H9 (cell line): ENCODE data around the gene EEF1A1. TPM values are rescaled to one million over a fixed set of nuclear protein-coding genes. Genes with fewer than 3 reads are reported as not detected.

Source experiments
- DNase-seq: peaks from one replicate; pipeline ENCODE4 v3.0.0-alpha.2; 2017
- H2AFZ ChIP-seq: one replicate; pipeline ENCODE4 v1.6.1; 2013; ENCODE audit warnings: mild to moderate bottlenecking, low read length, control low read depth, moderate library complexity
- H2AK5ac ChIP-seq: 2 replicates; pipeline ENCODE4 v1.6.1; 2013; ENCODE audit warnings: low read length, control low read depth, mixed read lengths; ENCODE audit not compliant: insufficient read length
- H2BK120ac ChIP-seq: one replicate; pipeline ENCODE4 v1.6.1; 2013; ENCODE audit warnings: low read depth, mild to moderate bottlenecking, low read length, control low read depth, inconsistent platforms; ENCODE audit not compliant: poor library complexity, severe bottlenecking
- H2BK12ac ChIP-seq: 2 replicates; pipeline ENCODE4 v1.6.1; 2013; ENCODE audit warnings: low read length, control low read depth, mixed read lengths, low read depth; ENCODE audit not compliant: insufficient read length
- H2BK15ac ChIP-seq: 2 replicates; pipeline ENCODE4 v1.6.1; 2013; ENCODE audit warnings: low read depth, low read length, control low read depth
- H2BK20ac ChIP-seq: one replicate; pipeline ENCODE4 v1.6.1; 2013; ENCODE audit warnings: low read depth, mild to moderate bottlenecking, low read length, control low read depth, inconsistent platforms; ENCODE audit not compliant: poor library complexity, severe bottlenecking
- H2BK5ac ChIP-seq: 2 replicates; pipeline ENCODE4 v1.6.1; 2013; ENCODE audit warnings: low read length, control low read depth, mixed read lengths; ENCODE audit not compliant: insufficient read length
- H3K14ac ChIP-seq: 2 replicates; pipeline ENCODE4 v1.6.1; 2013; ENCODE audit warnings: low read length, control low read depth; ENCODE audit not compliant: insufficient read depth
- H3K18ac ChIP-seq: 2 replicates; pipeline ENCODE4 v1.6.1; 2013; ENCODE audit warnings: low read depth, mild to moderate bottlenecking, mixed read lengths, low read length, control low read depth; ENCODE audit not compliant: insufficient read length
- H3K23ac ChIP-seq: 2 replicates; pipeline ENCODE4 v1.6.1; 2013; ENCODE audit warnings: low read length, control low read depth, mixed read lengths, low read depth; ENCODE audit not compliant: insufficient read length
- H3K23me2 ChIP-seq: 2 replicates; pipeline ENCODE4 v1.6.1; 2013; ENCODE audit warnings: low read depth, mild to moderate bottlenecking, mixed read lengths, low read length, control low read depth; ENCODE audit not compliant: insufficient read length, poor library complexity, severe bottlenecking
- H3K27ac ChIP-seq: 2 replicates; pipeline ENCODE4 v1.5.1; 2013; ENCODE audit warnings: low read length, control low read depth, mixed read lengths, low read depth; ENCODE audit not compliant: insufficient read length
- H3K27me3 ChIP-seq: 2 replicates; pipeline ENCODE4 v1.6.1; 2013; ENCODE audit warnings: low read length, control low read depth, inconsistent platforms; ENCODE audit not compliant: insufficient read depth
- H3K4ac ChIP-seq: 2 replicates; pipeline ENCODE4 v1.6.1; 2013; ENCODE audit warnings: low read depth, mild to moderate bottlenecking, control low read depth, inconsistent platforms, low read length, moderate library complexity
- H3K4me1 ChIP-seq: 2 replicates; pipeline ENCODE4 v1.6.1; 2013; ENCODE audit warnings: low read length, control low read depth, inconsistent platforms; ENCODE audit not compliant: insufficient read depth
- H3K4me2 ChIP-seq: 2 replicates; pipeline ENCODE4 v1.6.1; 2013; ENCODE audit warnings: low read length, control low read depth, mixed read lengths; ENCODE audit not compliant: insufficient read length, insufficient read depth
- H3K56ac ChIP-seq: 2 replicates; pipeline ENCODE4 v1.6.1; 2013; ENCODE audit warnings: low read depth, mild to moderate bottlenecking, mixed read lengths, low read length, control low read depth; ENCODE audit not compliant: insufficient read length
- H3K79me1 ChIP-seq: 2 replicates; pipeline ENCODE4 v1.6.1; 2013; ENCODE audit warnings: low read depth, mild to moderate bottlenecking, moderate library complexity, low read length, control low read depth, inconsistent platforms; ENCODE audit not compliant: insufficient read depth, poor library complexity, severe bottlenecking
- H3K79me2 ChIP-seq: 2 replicates; pipeline ENCODE4 v1.6.1; 2013; ENCODE audit warnings: low read length, control low read depth, inconsistent platforms; ENCODE audit not compliant: insufficient read depth
- H3K9ac ChIP-seq: 2 replicates; pipeline ENCODE4 v1.6.1; 2013; ENCODE audit warnings: low read length, control low read depth, mixed read lengths; ENCODE audit not compliant: insufficient read length; ENCODE audit errors: extremely low read depth
- H3K9me3 ChIP-seq: one replicate; pipeline ENCODE4 v1.6.1; 2013; ENCODE audit warnings: low read depth, low read length, inconsistent platforms; ENCODE audit not compliant: control insufficient read depth
- H3T11ph ChIP-seq: one replicate; pipeline ENCODE4 v1.6.1; 2013; ENCODE audit warnings: mild to moderate bottlenecking, low read length, control low read depth, inconsistent platforms
- H4K20me1 ChIP-seq: one replicate; pipeline ENCODE4 v1.6.1; 2013; ENCODE audit not compliant: control insufficient read depth, insufficient read length, insufficient read depth
- H4K5ac ChIP-seq: 2 replicates; pipeline ENCODE4 v1.6.1; 2013; ENCODE audit warnings: low read depth, mild to moderate bottlenecking, mixed read lengths, low read length, control low read depth; ENCODE audit not compliant: insufficient read length
- H4K8ac ChIP-seq: replicated peaks from 2 replicates; pipeline ENCODE4 v1.6.1; 2013; ENCODE audit warnings: low read length, control low read depth, mixed read lengths, low read depth; ENCODE audit not compliant: insufficient read length
- H4K91ac ChIP-seq: 2 replicates; pipeline ENCODE4 v1.6.1; 2013; ENCODE audit warnings: low read depth, mild to moderate bottlenecking, moderate library complexity, mixed read lengths, low read length, control low read depth; ENCODE audit not compliant: insufficient read length
- H3K27ac Mint-ChIP-seq, 3 experiments: 2 replicates in 2 of 3; 3 replicates in 1 of 3; pipeline ENCODE4 v1.8.0; 2020 to 2021; ENCODE audit warnings: mixed read lengths in 3 of 3, mild to moderate bottlenecking in 1 of 3, moderate library complexity in 1 of 3
- H3K27me3 Mint-ChIP-seq: 2 replicates; pipeline ENCODE4 v1.8.0; 2021; ENCODE audit warnings: low read depth, mild to moderate bottlenecking, moderate library complexity, mixed read lengths
- H3K36me3 Mint-ChIP-seq, 3 experiments: 2 replicates in 2 of 3; 3 replicates in 1 of 3; pipeline ENCODE4 v1.8.0; 2020 to 2021; ENCODE audit warnings: low read depth in 3 of 3, mixed read lengths in 3 of 3; ENCODE audit not compliant: insufficient read depth in 1 of 3
- H3K4me1 Mint-ChIP-seq, 2 experiments: 2 replicates each; pipeline ENCODE4 v1.8.0; 2020; ENCODE audit warnings: mixed read lengths in 2 of 2
- H3K4me3 Mint-ChIP-seq, 2 experiments: 2 replicates in 1 of 2; 3 replicates in 1 of 2; pipeline ENCODE4 v1.8.0; 2020 to 2021; ENCODE audit warnings: mild to moderate bottlenecking in 2 of 2, mixed read lengths in 2 of 2, moderate library complexity in 1 of 2
- H3K9me3 Mint-ChIP-seq, 2 experiments: 2 replicates in 1 of 2; 3 replicates in 1 of 2; pipeline ENCODE4 v1.8.0; 2020; ENCODE audit warnings: mild to moderate bottlenecking in 2 of 2, mixed read lengths in 2 of 2, moderate library complexity in 1 of 2
- CTCF ChIP-seq: fragments of 200-600 bp; sonication (generic); conservative IDR thresholded peaks from 3 replicates; pipeline ENCODE4 v1.8.0; 2021; ENCODE audit warnings: antibody characterized with exemption, mild to moderate bottlenecking
- WGBS: extraction: QIAGEN DNeasy Blood & Tissue Kit; methylation state at CpG from one replicate; pipeline ENCODE4 v1.1.7; 2013; ENCODE audit warnings: missing lambda C conversion rate, low lambda C conversion rate, mixed read lengths; ENCODE audit not compliant: insufficient read length; ENCODE audit errors: extremely low coverage; 5-methylcytosine and 5-hydroxymethylcytosine counted together
- total RNA-seq: library from RNA; stranded (reverse); gene quantifications from 2 replicates; pipeline ENCODE4 v1.2.1, GENCODE V29; 2021

EEF1A1 gene
- total RNA-seq, 1 experiment from 2014 or later: 13,057 TPM

- Histone ChIP-seq H2BK12ac (no peak overlapping the region), H3T11ph (no peak overlapping the region), H4K5ac (no peak overlapping the region), H3K14ac (no peak overlapping the region), H3K18ac (no peak overlapping the region), H2BK120ac (no peak overlapping the region), H3K27me3 (no peaks in the 10 kb centered on the region), H3K79me1 (no peaks in the 10 kb centered on the region), H3K23me2 (no peaks in the 10 kb centered on the region), H3K9me3 (no peaks in the 10 kb centered on the region), H3K9ac (no peak overlapping the region), H3K4me2 (no peak overlapping the region), H4K91ac (no peak overlapping the region), H2BK20ac (no peak overlapping the region), H3K27ac (no peak overlapping the region), H3K4ac (no peak overlapping the region), H4K8ac (no peak overlapping the region), H2BK5ac (no peak overlapping the region), H3K56ac (no peak overlapping the region), H2BK15ac (no peak overlapping the region), H2AFZ (no peak overlapping the region), H4K20me1 (no peaks in the 10 kb centered on the region), H2AK5ac (no peak overlapping the region), H3K79me2 (no peaks in the 10 kb centered on the region), H3K23ac (no peak overlapping the region), H3K4me1 (no peaks in the 10 kb centered on the region)
- Mint-ChIP-seq H3K9me3 (no peaks in the 10 kb centered on the region), H3K4me1 (peaks cover 15 to 21% of the 10 kb centered on the region in 2 experiments), H3K27ac (peak overlapping the region in 1 of 3 experiments; percentile 31; a peak in 2 of 7 replicates), H3K36me3 (peaks cover 20 to 46% (median 36%) of the 10 kb centered on the region in 3 experiments), H3K27me3 (peaks cover 3% of the 10 kb centered on the region; the same call in 1 of the 2 replicates), H3K4me3 (no peak overlapping the region)
- no peak for TF ChIP-seq CTCF
- no CpG with 5 or more reads among the region's 3 CpGs for WGBS
- DNase-seq: no peak
Measured at GRCh38 chr6:73513496-73513854, 7.4 kb downstream of the EEF1A1 start.
